ENCODE measurements around the gene TENT5C.

The TENT5C gene

DNA sequence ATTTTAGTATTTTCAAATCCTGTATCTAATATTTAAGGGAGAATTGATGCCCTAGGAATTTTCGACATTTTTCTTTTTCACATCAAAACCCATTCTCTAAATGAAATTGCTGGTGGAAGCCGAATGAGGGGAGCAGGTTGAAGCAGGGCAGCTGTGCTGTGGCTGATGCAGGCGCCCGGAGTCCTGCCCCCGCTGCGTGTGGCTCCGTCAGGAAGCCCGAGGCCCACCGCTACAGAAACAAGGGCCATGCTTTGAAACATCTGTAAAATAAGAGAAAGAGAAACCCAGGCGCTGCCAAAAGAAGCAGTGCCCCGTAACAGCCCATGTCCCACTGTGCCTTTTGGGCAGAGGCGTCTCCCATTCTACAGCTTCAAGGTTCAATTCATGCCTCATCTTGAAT lies 41.1 kb downstream of the TENT5C start:
- no peak overlapping the region for H3K4me3 ChIP-seq
- intact Hi-C loops (cut with DNase I; ENCODE audit: low total_unique reads) = no loop called here
- no peaks in the 10 kb centered on the region for H3K4me1 ChIP-seq
- no peak overlapping the region for H3K27ac ChIP-seq
- no peaks in the 10 kb centered on the region for H3K27me3 ChIP-seq
- no peaks in the 10 kb centered on the region for H3K36me3 ChIP-seq
- no peak for DNase-seq
- TF ChIP-seq, protein P1, sequence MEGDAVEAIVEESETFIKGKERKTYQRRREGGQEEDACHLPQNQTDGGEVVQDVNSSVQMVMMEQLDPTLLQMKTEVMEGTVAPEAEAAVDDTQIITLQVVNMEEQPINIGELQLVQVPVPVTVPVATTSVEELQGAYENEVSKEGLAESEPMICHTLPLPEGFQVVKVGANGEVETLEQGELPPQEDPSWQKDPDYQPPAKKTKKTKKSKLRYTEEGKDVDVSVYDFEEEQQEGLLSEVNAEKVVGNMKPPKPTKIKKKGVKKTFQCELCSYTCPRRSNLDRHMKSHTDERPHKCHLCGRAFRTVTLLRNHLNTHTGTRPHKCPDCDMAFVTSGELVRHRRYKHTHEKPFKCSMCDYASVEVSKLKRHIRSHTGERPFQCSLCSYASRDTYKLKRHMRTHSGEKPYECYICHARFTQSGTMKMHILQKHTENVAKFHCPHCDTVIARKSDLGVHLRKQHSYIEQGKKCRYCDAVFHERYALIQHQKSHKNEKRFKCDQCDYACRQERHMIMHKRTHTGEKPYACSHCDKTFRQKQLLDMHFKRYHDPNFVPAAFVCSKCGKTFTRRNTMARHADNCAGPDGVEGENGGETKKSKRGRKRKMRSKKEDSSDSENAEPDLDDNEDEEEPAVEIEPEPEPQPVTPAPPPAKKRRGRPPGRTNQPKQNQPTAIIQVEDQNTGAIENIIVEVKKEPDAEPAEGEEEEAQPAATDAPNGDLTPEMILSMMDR (IDR thresholded peaks at IDR 0.05) = no peak
- H3K9me3 ChIP-seq = no peaks in the 10 kb centered on the region

DNA sequence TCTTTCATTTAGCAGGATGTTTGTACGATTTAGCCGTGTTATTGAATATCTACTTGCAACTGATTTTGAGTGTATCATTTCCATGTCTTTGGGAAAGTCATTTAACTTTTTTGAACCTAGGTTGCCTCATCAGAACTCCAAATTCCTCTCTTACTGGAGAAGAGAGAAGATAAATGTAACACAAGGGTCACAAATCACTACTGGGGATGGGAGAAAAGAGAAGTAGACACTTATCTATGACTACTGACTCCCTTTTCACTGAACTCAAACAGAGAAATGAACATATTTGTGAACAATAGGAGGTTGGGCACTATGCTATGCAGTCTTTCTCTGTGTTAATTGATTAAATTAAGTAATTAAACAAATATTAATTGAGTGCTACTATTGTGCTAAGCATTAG lies 42.2 kb downstream of the TENT5C start:
- no peak overlapping the region for H3K4me3 ChIP-seq
- DNase-seq = no peak
- TF ChIP-seq, protein P1 (IDR thresholded peaks at IDR 0.05) = no peak
- no peaks in the 10 kb centered on the region for H3K4me1 ChIP-seq
- no peaks in the 10 kb centered on the region for H3K36me3 ChIP-seq
- intact Hi-C loops (cut with DNase I; ENCODE audit: low total_unique reads) = no loop called here
- H3K9me3 ChIP-seq = no peaks in the 10 kb centered on the region
- no peaks in the 10 kb centered on the region for H3K27me3 ChIP-seq
- H3K27ac ChIP-seq = no peak overlapping the region

DNA sequence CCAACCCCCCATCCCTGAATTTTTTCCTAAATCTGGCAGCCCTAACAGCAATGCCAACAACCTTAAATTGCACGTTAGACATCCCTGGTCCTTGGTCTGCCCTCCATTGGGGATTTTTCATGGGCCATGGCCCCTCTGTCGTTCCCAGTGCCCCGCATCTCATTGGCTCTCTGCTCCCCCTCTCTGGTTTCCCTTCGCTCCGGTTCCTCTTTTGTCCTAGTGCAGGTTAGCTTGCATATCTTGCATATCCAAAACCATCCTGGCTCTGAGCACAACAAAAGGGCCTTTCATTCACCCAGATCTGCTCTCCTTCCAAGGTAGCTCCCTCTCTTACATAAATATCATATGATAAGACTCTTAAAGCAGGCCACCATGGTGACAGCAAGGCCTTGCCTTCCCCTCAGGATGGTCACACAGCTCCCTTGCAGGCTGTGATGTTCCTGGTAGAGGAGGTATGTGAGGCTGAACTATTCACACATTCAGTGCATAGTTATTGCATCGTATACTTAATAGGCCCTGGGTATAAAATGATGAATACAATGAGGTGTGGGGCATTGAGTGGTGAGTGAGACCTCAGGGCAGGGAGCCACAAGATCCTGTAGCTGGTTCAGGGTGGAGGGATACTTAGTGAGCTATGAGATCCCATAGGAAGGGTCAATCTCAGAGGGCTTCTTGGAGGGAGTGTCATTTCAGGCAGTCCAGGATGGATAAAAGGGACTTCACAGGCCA lies 45.2 kb downstream of the TENT5C start:
- no peak overlapping the region for H3K4me3 ChIP-seq
- no peaks in the 10 kb centered on the region for H3K36me3 ChIP-seq
- intact Hi-C loops (cut with DNase I; ENCODE audit: low total_unique reads) = no loop called here
- no peak overlapping the region for H3K27ac ChIP-seq
- H3K27me3 ChIP-seq = no peaks in the 10 kb centered on the region
- DNase-seq = no peak
- H3K4me1 ChIP-seq = no peaks in the 10 kb centered on the region
- H3K9me3 ChIP-seq = no peaks in the 10 kb centered on the region
- TF ChIP-seq, protein P1 (IDR thresholded peaks at IDR 0.05) = no peak

DNA sequence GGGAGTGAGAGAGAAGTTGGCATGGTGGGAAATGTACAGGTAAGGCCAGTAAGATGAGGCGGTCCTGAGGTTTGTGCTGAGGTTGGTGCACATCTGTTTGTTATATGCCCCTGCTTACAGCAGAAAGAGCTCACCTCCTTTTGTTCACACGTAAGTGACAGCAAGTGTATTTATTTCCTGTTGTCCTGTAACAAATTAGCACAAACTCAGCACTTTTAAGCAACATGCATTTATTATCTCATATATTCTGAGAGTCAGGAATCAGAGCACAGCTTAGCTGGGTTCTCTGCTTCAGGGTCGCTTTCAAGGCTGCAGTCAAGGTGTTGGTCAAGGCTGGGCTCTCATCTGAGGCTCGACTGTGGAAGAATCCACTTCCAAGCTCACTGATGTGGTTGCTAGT lies 45.8 kb downstream of the TENT5C start:
- TF ChIP-seq, protein P1 (IDR thresholded peaks at IDR 0.05) = no peak
- peaks cover 0 to 3% (median under 1%) of the 10 kb centered on the region in 4 donors for H3K4me1 ChIP-seq
- H3K27me3 ChIP-seq = no peaks in the 10 kb centered on the region
- no peak overlapping the region for H3K27ac ChIP-seq
- intact Hi-C loops (cut with DNase I; ENCODE audit: low total_unique reads) = no loop called here
- H3K36me3 ChIP-seq = no peaks in the 10 kb centered on the region
- H3K9me3 ChIP-seq = no peaks in the 10 kb centered on the region
- H3K4me3 ChIP-seq = no peak overlapping the region
- no peak for DNase-seq

DNA sequence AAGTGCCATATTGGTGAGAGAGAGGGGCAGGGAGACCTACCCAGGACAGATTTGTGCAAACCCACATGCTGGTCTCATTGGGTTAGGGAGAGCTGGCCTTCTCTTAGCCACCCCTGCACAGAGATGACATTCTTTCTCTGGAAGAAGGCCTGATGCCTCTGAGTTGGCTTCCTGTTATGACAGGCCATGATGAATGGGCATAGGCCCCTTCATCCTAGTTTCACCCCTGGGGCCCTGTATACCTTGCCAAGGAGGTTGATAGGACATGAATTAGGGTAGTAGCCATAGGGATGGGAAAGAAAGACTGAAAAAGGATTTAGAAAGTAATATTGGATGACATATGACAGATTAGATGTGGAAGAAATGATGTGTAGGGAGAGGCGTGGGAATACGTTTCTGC lies 46.6 kb downstream of the TENT5C start:
- intact Hi-C loops (cut with DNase I; ENCODE audit: low total_unique reads) = no loop called here
- H3K36me3 ChIP-seq = no peaks in the 10 kb centered on the region
- peaks cover 0 to 10% (median 3%) of the 10 kb centered on the region in 4 donors for H3K4me1 ChIP-seq
- no peaks in the 10 kb centered on the region for H3K9me3 ChIP-seq
- H3K27ac ChIP-seq = no peak overlapping the region
- TF ChIP-seq, protein P1 (IDR thresholded peaks at IDR 0.05) = no peak
- H3K27me3 ChIP-seq = no peaks in the 10 kb centered on the region
- DNase-seq = no peak
- no peak overlapping the region for H3K4me3 ChIP-seq

Measured in tibial artery (tissue), 4 donors.